A673 (cell line): ENCODE data around the gene PRSS56. TPM values are rescaled to one million over a fixed set of nuclear protein-coding genes. Genes with fewer than 3 reads are reported as not detected.

Experiments used
- BruUV-seq: library from RNA; stranded (reverse); fragments of 400-500 nt; replicated peaks from 2 replicates; lab custom pipeline; 2021; lab: Mats Ljungman, UMichigan
- CTCF ChIA-PET: fragments of 300-600 bp; sonication (Branson Sonifier 250); formaldehyde crosslinking; loops from one replicate; lab custom pipeline; 2022; ENCODE audit warnings: antibody characterized with exemption; lab: Charles Lee
- POLR2A ChIA-PET: fragments of 300-600 bp; sonication (Branson Sonifier 250); formaldehyde crosslinking; loops from one replicate; lab custom pipeline; 2022; ENCODE audit warnings: antibody characterized with exemption; ENCODE audit not compliant: low non-redundant PET; lab: Charles Lee
- DNase-seq: peaks from one replicate; pipeline ENCODE4 v3.0.0-alpha.2; 2015; ENCODE audit warnings: low spot score
- H3K27ac ChIP-seq: fragments of 200-600 bp; sonication (generic); 2 replicates; pipeline ENCODE4 v1.5.1; 2016; ENCODE audit warnings: mixed run types, low read depth, mild to moderate bottlenecking, mixed read lengths, antibody characterized with exemption, low read length; ENCODE audit not compliant: poor library complexity, severe bottlenecking
- H3K27me3 ChIP-seq: fragments of 200-600 bp; sonication (generic); replicated peaks from 2 replicates; pipeline ENCODE4 v1.6.1; 2017; ENCODE audit warnings: mixed run types, low read depth, mild to moderate bottlenecking, mixed read lengths, antibody characterized with exemption, low read length; ENCODE audit not compliant: insufficient read depth, poor library complexity
- H3K36me3 ChIP-seq: fragments of 200-600 bp; sonication (generic); 2 replicates; pipeline ENCODE4 v1.6.1; 2016; ENCODE audit warnings: mixed run types, mild to moderate bottlenecking, mixed read lengths, antibody characterized with exemption, low read length; ENCODE audit not compliant: insufficient read depth, poor library complexity, severe bottlenecking
- H3K4me1 ChIP-seq: fragments of 200-600 bp; sonication (generic); 2 replicates; pipeline ENCODE4 v1.6.1; 2017; ENCODE audit warnings: mixed run types, mild to moderate bottlenecking, mixed read lengths, antibody characterized with exemption, low read length; ENCODE audit not compliant: insufficient read depth, poor library complexity, severe bottlenecking
- H3K4me3 ChIP-seq: fragments of 200-600 bp; sonication (generic); 2 replicates; pipeline ENCODE4 v1.5.1; 2016; ENCODE audit warnings: low read depth, mixed run types, mild to moderate bottlenecking, mixed read lengths, low read length; ENCODE audit not compliant: poor library complexity, severe bottlenecking
- H3K9me3 ChIP-seq: fragments of 200-600 bp; sonication (generic); 2 replicates; pipeline ENCODE4 v1.6.1; 2016; ENCODE audit warnings: mixed run types, low read depth, mild to moderate bottlenecking, mixed read lengths, antibody characterized with exemption, low read length; ENCODE audit not compliant: poor library complexity, severe bottlenecking
- EZH2 ChIP-seq: fragments of 200-600 bp; sonication (generic); IDR thresholded peaks from 2 replicates; pipeline ENCODE4 v1.6.1; 2017; ENCODE audit warnings: borderline replicate concordance, low read depth, mild to moderate bottlenecking, mixed read lengths, antibody characterized with exemption, low read length; ENCODE audit not compliant: poor library complexity, severe bottlenecking
- intact Hi-C: fragments of 100-400 bp; cut with micrococcal nuclease; formaldehyde crosslinking; loops from one replicate; pipeline ENCODE4 v1.10.0; 2022; ENCODE audit not compliant: unreplicated experiment
- total RNA-seq: library from RNA; stranded (reverse); gene quantifications from 2 replicates; pipeline ENCODE4 v1.2.3, GENCODE V29; 2021
- TF ChIP-seq, protein P1 (sequence below): fragments of 300-800, 200-600 bp; sonication (generic); conservative IDR thresholded peaks from 2 replicates; pipeline ENCODE4 v1.5.1; 2017; ENCODE audit warnings: low read depth, mild to moderate bottlenecking, antibody characterized with exemption, low read length, moderate library complexity, mixed read lengths

Gene PRSS56
- total RNA-seq, 1 experiment from 2014 or later, result not detected

DNA sequence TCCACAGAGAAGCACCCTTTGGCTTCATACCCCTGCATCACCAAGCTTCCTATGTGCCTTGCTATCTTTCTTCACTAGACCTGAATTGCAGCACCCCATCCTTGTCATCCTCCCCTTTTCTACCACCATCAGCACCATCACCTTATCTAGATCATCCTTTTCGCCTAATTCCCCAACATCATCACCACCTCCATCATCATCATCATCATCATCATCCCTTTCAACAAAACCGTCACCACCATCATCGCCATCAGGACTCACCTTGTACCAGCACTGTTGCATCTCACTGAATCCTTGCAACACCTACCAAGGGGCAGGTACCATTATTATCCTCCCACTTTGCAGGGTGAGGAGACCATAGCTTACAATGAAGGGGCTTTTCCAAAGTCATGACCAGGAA, 21.7 kb upstream of the PRSS56 start:
- POLR2A ChIA-PET, result no interaction called here
- H3K27me3 ChIP-seq, result peaks cover 3% of the 10 kb centered on the region

DNA sequence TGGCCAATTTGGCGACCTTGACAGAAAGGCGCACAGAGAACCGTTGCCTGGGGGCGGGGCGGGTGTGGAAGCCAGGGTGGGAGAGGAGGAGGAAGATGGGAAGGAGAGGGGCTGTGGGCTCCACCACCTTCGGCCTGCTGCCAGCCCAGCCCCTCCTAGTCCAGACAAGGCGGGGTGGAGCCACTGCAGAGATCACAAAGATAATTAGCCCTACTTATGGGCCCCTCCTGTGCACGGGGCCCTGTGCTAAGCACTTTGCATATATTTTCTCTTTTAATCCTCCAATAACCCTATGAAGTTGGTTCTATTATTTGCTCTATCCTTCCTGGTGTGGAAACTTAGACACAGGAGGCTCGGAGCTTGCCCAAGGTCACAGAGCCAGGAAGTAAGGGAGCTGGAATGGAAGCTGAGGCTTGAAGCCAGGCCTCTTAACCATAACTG, 18.8 kb upstream of the PRSS56 start:
- ChIA-PET POLR2A (no interaction called here), CTCF (no interaction called here)
- no peaks in the 10 kb centered on the region for H3K9me3 ChIP-seq
- no TSS peak for BruUV-seq
- intact Hi-C loops, result no loop called here
- no peak overlapping the region for H3K4me3 ChIP-seq
- no peak for TF ChIP-seq EZH2
- TF ChIP-seq, protein P1, sequence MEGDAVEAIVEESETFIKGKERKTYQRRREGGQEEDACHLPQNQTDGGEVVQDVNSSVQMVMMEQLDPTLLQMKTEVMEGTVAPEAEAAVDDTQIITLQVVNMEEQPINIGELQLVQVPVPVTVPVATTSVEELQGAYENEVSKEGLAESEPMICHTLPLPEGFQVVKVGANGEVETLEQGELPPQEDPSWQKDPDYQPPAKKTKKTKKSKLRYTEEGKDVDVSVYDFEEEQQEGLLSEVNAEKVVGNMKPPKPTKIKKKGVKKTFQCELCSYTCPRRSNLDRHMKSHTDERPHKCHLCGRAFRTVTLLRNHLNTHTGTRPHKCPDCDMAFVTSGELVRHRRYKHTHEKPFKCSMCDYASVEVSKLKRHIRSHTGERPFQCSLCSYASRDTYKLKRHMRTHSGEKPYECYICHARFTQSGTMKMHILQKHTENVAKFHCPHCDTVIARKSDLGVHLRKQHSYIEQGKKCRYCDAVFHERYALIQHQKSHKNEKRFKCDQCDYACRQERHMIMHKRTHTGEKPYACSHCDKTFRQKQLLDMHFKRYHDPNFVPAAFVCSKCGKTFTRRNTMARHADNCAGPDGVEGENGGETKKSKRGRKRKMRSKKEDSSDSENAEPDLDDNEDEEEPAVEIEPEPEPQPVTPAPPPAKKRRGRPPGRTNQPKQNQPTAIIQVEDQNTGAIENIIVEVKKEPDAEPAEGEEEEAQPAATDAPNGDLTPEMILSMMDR, result no peak
- no peak overlapping the region for H3K27ac ChIP-seq
- peaks cover 16% of the 10 kb centered on the region for H3K27me3 ChIP-seq
- H3K4me1 ChIP-seq, result peaks cover 8% of the 10 kb centered on the region
- no peak for DNase-seq
- no peaks in the 10 kb centered on the region for H3K36me3 ChIP-seq

More for the DNA sequence above, 21.7 kb upstream of the PRSS56 start:
- Histone ChIP-seq H3K36me3 (no peaks in the 10 kb centered on the region), H3K9me3 (no peaks in the 10 kb centered on the region), H3K4me3 (no peak overlapping the region), H3K27ac (no peak overlapping the region), H3K4me1 (peaks cover 8% of the 10 kb centered on the region)
- TF ChIP-seq, protein P1, result no peak
- no peak for TF ChIP-seq EZH2
- no peak for DNase-seq
- no TSS peak for BruUV-seq
- intact Hi-C loops, result no loop called here
- CTCF ChIA-PET, result no interaction called here

DNA sequence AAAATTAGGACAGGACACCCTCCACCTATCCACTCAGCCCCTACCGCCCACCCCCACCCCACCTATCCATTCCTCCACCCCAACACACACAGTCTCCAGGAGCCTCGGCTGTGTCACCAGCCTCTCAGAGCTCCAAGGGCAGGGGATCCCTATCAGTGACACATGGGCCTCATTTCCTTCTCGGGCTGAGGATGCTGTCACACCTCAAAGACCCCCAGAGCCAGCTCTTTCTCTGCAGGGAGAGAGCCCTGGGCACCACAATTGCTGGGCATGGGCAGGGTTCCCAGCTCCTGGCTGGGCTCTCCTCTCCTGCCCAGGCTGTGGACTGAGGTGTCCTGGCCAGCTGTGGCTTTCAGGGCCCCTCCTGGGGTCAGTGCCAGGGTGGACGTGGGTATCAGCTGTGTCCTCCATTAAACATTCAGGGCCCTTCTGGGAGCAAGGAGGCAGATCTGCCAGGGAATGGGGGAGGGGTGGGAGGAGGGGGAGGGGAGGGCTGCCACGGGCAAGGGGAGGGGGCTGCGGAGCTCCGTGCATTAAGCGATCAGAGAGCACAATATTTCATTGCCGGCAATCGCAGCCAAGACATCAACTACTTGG, 18.3 kb upstream of the PRSS56 start:
- peaks cover 8% of the 10 kb centered on the region for H3K4me1 ChIP-seq
- DNase-seq, result no peak
- H3K9me3 ChIP-seq, result no peaks in the 10 kb centered on the region
- TF ChIP-seq EZH2, result no peak
- TF ChIP-seq, protein P1, result no peak
- no peaks in the 10 kb centered on the region for H3K36me3 ChIP-seq
- no peak overlapping the region for H3K4me3 ChIP-seq
- POLR2A ChIA-PET, result no interaction called here
- no TSS peak for BruUV-seq
- peaks cover 16% of the 10 kb centered on the region for H3K27me3 ChIP-seq
- H3K27ac ChIP-seq, result no peak overlapping the region
- intact Hi-C loops, result no loop called here
- CTCF ChIA-PET, result no interaction called here
